Activated T-cell treated with anti-CD3 and anti-CD28 coated beads, Interleukin-2, amount 50 U/mL, for 4 hours (primary cell): ENCODE results near the gene SETDB2. TPM values are rescaled to one million over a fixed set of nuclear protein-coding genes. Genes with fewer than 3 reads are reported as not detected.
"Not testable (repeated sequence)": the region's sequence is repeated elsewhere in the genome, so short reads cannot be mapped to it uniquely, and the experiment has no call there.

Experiments
- ATAC-seq, 2 donors: fragments of 200-7000 bp; cut with Tn5 transposase; one replicate each; pipeline ENCODE4 v1.10.0; 2021
- DNase-seq: peaks from one replicate; pipeline ENCODE4 v3.0.0-alpha.2; 2020
- H3K27me3 Mint-ChIP-seq: one replicate; pipeline ENCODE4 v1.8.0; 2021; ENCODE audit warnings: low read depth, mixed read lengths
- H3K36me3 Mint-ChIP-seq: one replicate; pipeline ENCODE4 v1.8.0; 2022; ENCODE audit warnings: mixed read lengths; ENCODE audit not compliant: insufficient read depth
- H3K4me1 Mint-ChIP-seq: one replicate; pipeline ENCODE4 v1.8.0; 2021; ENCODE audit warnings: low read depth, mixed read lengths
- H3K4me3 Mint-ChIP-seq: one replicate; pipeline ENCODE4 v1.8.0; 2021; ENCODE audit warnings: mild to moderate bottlenecking, moderate library complexity, mixed read lengths
- H3K9me3 Mint-ChIP-seq: one replicate; pipeline ENCODE4 v1.8.0; 2021; ENCODE audit warnings: mixed read lengths
- total RNA-seq, 3 donors: library from RNA; stranded (reverse); gene quantifications; one replicate each; pipeline ENCODE4 v1.2.1, GENCODE V29; 2021

SETDB2 gene
- total RNA-seq, 3 donors from 2014 or later: 7.8 to 10.0 (median 9.6) TPM

- Mint-ChIP-seq H3K4me3 (no peak overlapping the region), H3K27me3 (no peaks in the 10 kb centered on the region), H3K4me1 (no peaks in the 10 kb centered on the region), H3K36me3 (peaks cover 56% of the 10 kb centered on the region), H3K9me3 (peaks cover 4% of the 10 kb centered on the region)
- DNase-seq (no peak), ATAC-seq (no peak)
Measured at GRCh38 chr13:49464621-49465325, 20.7 kb downstream of the SETDB2 start.

GRCh38 chr13:49466292-49466838 lies 22.3 kb downstream of the SETDB2 start:
- DNase-seq (no peak), ATAC-seq (no peak)
- Mint-ChIP-seq H3K4me3 (no peak overlapping the region), H3K27me3 (no peaks in the 10 kb centered on the region), H3K4me1 (no peaks in the 10 kb centered on the region), H3K9me3 (peaks cover 4% of the 10 kb centered on the region), H3K36me3 (peaks cover 59% of the 10 kb centered on the region)

- ATAC-seq: no peak
- H3K36me3 Mint-ChIP-seq: peaks cover 37% of the 10 kb centered on the region
Measured at GRCh38 chr13:49472186-49472585, 28.1 kb downstream of the SETDB2 start.

GRCh38 chr13:49476529-49476928 lies 32.5 kb downstream of the SETDB2 start:
- Mint-ChIP-seq H3K9me3 (no peaks in the 10 kb centered on the region), H3K36me3 (peaks cover 34% of the 10 kb centered on the region), H3K4me1 (peaks cover 1% of the 10 kb centered on the region), H3K27me3 (no peaks in the 10 kb centered on the region), H3K4me3 (no peak overlapping the region)
- ATAC-seq: no peak
- no peak for DNase-seq

More at GRCh38 chr13:49472186-49472585, 28.1 kb downstream of the SETDB2 start:
- no peaks in the 10 kb centered on the region for H3K9me3 Mint-ChIP-seq
- DNase-seq: no peak
- H3K27me3 Mint-ChIP-seq: no peaks in the 10 kb centered on the region
- H3K4me1 Mint-ChIP-seq: peaks cover 1% of the 10 kb centered on the region
- no peak overlapping the region for H3K4me3 Mint-ChIP-seq

GRCh38 chr13:49481788-49482187 lies 37.7 kb downstream of the SETDB2 start:
- DNase-seq: no peak
- H3K36me3 Mint-ChIP-seq: peaks cover 45% of the 10 kb centered on the region
- no peaks in the 10 kb centered on the region for H3K4me1 Mint-ChIP-seq
- no peak for ATAC-seq
- H3K4me3 Mint-ChIP-seq: no peak overlapping the region
- H3K27me3 Mint-ChIP-seq: no peaks in the 10 kb centered on the region
- no peaks in the 10 kb centered on the region for H3K9me3 Mint-ChIP-seq

- no peak for ATAC-seq
- Mint-ChIP-seq H3K27me3 (no peaks in the 10 kb centered on the region), H3K4me3 (no peak overlapping the region), H3K4me1 (no peaks in the 10 kb centered on the region), H3K36me3 (peaks cover 27% of the 10 kb centered on the region), H3K9me3 (no peaks in the 10 kb centered on the region)
- DNase-seq: no peak
Measured at GRCh38 chr13:49488563-49488962, 44.5 kb downstream of the SETDB2 start.

- no peaks in the 10 kb centered on the region for H3K9me3 Mint-ChIP-seq
- H3K4me1 Mint-ChIP-seq: peaks cover 43% of the 10 kb centered on the region
- ATAC-seq (no peak), DNase-seq (no peak)
- no peaks in the 10 kb centered on the region for H3K27me3 Mint-ChIP-seq
- peaks cover 27% of the 10 kb centered on the region for H3K36me3 Mint-ChIP-seq
- peak overlapping the region; percentile 94 for H3K4me3 Mint-ChIP-seq
Measured at GRCh38 chr13:49494645-49495044, 50.6 kb downstream of the SETDB2 start.

GRCh38 chr13:49495783-49496762 lies 52.0 kb downstream of the SETDB2 start, which contains the start of gene PHF11:
PHF11 (plus strand) TSS chr13:49495953; CDS start chr13:49496002, 49 bp downstream.
- ATAC-seq (peak; percentile 87), DNase-seq (peak; percentile 86)
- Mint-ChIP-seq H3K9me3 (no peaks in the 10 kb centered on the region), H3K4me1 (peaks cover 54% of the 10 kb centered on the region), H3K27me3 (no peaks in the 10 kb centered on the region), H3K36me3 (peaks cover 30% of the 10 kb centered on the region), H3K4me3 (peak within 1 kb of the TSS; percentile 94)

- not testable (repeated sequence) for H3K27me3 Mint-ChIP-seq, H3K9me3 Mint-ChIP-seq
- H3K4me3 Mint-ChIP-seq: peak overlapping the region; percentile 90
- ATAC-seq (peak in 1 of 2 donors; percentile 11), DNase-seq (peak; percentile 59)
- H3K36me3 Mint-ChIP-seq: peaks cover 32% of the 10 kb centered on the region
- peaks cover 57% of the 10 kb centered on the region for H3K4me1 Mint-ChIP-seq
Measured at GRCh38 chr13:49496837-49497236, 52.8 kb downstream of the SETDB2 start.

GRCh38 chr13:49497272-49497671 lies 53.2 kb downstream of the SETDB2 start:
- no peak for ATAC-seq

GRCh38 chr13:49498206-49498605 lies 54.1 kb downstream of the SETDB2 start:
- peak overlapping the region; percentile 19 for H3K4me3 Mint-ChIP-seq
- ATAC-seq: no peak
- peaks cover 39% of the 10 kb centered on the region for H3K36me3 Mint-ChIP-seq

More at GRCh38 chr13:49497272-49497671, 53.2 kb downstream of the SETDB2 start:
- Mint-ChIP-seq H3K4me1 (peaks cover 57% of the 10 kb centered on the region), H3K9me3 (no peaks in the 10 kb centered on the region), H3K27me3 (no peaks in the 10 kb centered on the region), H3K36me3 (peaks cover 32% of the 10 kb centered on the region), H3K4me3 (peak overlapping the region; percentile 90)
- DNase-seq: no peak

GRCh38 chr13:49499889-49500660 lies 56.0 kb downstream of the SETDB2 start:
- no peak for DNase-seq
- H3K4me3 Mint-ChIP-seq: peak overlapping the region; percentile 58
- peaks cover 44% of the 10 kb centered on the region for H3K36me3 Mint-ChIP-seq
- no peaks in the 10 kb centered on the region for H3K9me3 Mint-ChIP-seq
- ATAC-seq: peak; percentile 2 to 5
- H3K27me3 Mint-ChIP-seq: no peaks in the 10 kb centered on the region
- peaks cover 57% of the 10 kb centered on the region for H3K4me1 Mint-ChIP-seq

More at GRCh38 chr13:49498206-49498605, 54.1 kb downstream of the SETDB2 start:
- H3K27me3 Mint-ChIP-seq: no peaks in the 10 kb centered on the region
- H3K9me3 Mint-ChIP-seq: no peaks in the 10 kb centered on the region
- DNase-seq: no peak
- H3K4me1 Mint-ChIP-seq: peaks cover 64% of the 10 kb centered on the region

GRCh38 chr13:49502954-49503353 lies 58.9 kb downstream of the SETDB2 start:
- Mint-ChIP-seq H3K27me3 (no peaks in the 10 kb centered on the region), H3K36me3 (peaks cover 39% of the 10 kb centered on the region), H3K4me1 (peaks cover 46% of the 10 kb centered on the region), H3K4me3 (no peak overlapping the region), H3K9me3 (no peaks in the 10 kb centered on the region)
- ATAC-seq (no peak), DNase-seq (no peak)
